ENCODE data around the gene COL5A1.

The COL5A1 gene

GRCh38 chr9:134776080-134776796 lies 134.6 kb downstream of the COL5A1 start:
- H3K4me3 ChIP-seq (ENCODE audit: low read depth, low read length), result no peak overlapping the region
- TF ChIP-seq CTCF (IDR thresholded peaks at IDR 0.05; ENCODE audit: low read depth, low read length, missing control alignments), result no peak
- DNase-seq (ENCODE audit: low read depth), result no peak

- H3K4me3 ChIP-seq (ENCODE audit: low read depth, low read length), result no peak overlapping the region
- TF ChIP-seq CTCF (IDR thresholded peaks at IDR 0.05; ENCODE audit: low read depth, low read length, missing control alignments), result no peak
- DNase-seq (ENCODE audit: low read depth), result no peak
Measured at GRCh38 chr9:134777153-134777552, 135.6 kb downstream of the COL5A1 start.

GRCh38 chr9:134778156-134778555 lies 136.6 kb downstream of the COL5A1 start:
- no peak for DNase-seq (ENCODE audit: low read depth)
- no peak for TF ChIP-seq CTCF (IDR thresholded peaks at IDR 0.05; ENCODE audit: low read depth, low read length, missing control alignments)
- H3K4me3 ChIP-seq (ENCODE audit: low read depth, low read length), result no peak overlapping the region

GRCh38 chr9:134778841-134779411 lies 137.3 kb downstream of the COL5A1 start:
- H3K4me3 ChIP-seq (ENCODE audit: low read depth, low read length), result no peak overlapping the region
- no peak for DNase-seq (ENCODE audit: low read depth)
- TF ChIP-seq CTCF (IDR thresholded peaks at IDR 0.05; ENCODE audit: low read depth, low read length, missing control alignments), result peak; percentile 70

- DNase-seq (ENCODE audit: low read depth), result no peak
- no peak overlapping the region for H3K4me3 ChIP-seq (ENCODE audit: low read depth, low read length)
- no peak for TF ChIP-seq CTCF (IDR thresholded peaks at IDR 0.05; ENCODE audit: low read depth, low read length, missing control alignments)
Measured at GRCh38 chr9:134779640-134780039, 138.0 kb downstream of the COL5A1 start.

GRCh38 chr9:134781591-134782302 lies 140.1 kb downstream of the COL5A1 start:
- no peak for DNase-seq (ENCODE audit: low read depth)
- H3K4me3 ChIP-seq (ENCODE audit: low read depth, low read length), result no peak overlapping the region
- peak; percentile 50 for TF ChIP-seq CTCF (IDR thresholded peaks at IDR 0.05; ENCODE audit: low read depth, low read length, missing control alignments)

All from GM12864 (cell line).